HFFc6 (cell line): ENCODE data around the gene EXOC4. TPM values are rescaled to one million over a fixed set of nuclear protein-coding genes. Genes with fewer than 3 reads are reported as not detected.

Source experiments
- DNase-seq: peaks from one replicate; pipeline ENCODE4 v3.0.0-alpha.2; 2018
- H3K27ac Mint-ChIP-seq: 2 replicates; pipeline ENCODE4 v1.8.0; 2020; ENCODE audit warnings: mild to moderate bottlenecking, mixed read lengths
- H3K27me3 Mint-ChIP-seq: 2 replicates; pipeline ENCODE4 v1.8.0; 2021; ENCODE audit warnings: mild to moderate bottlenecking, moderate library complexity, mixed read lengths; ENCODE audit not compliant: insufficient read depth
- H3K36me3 Mint-ChIP-seq: 2 replicates; pipeline ENCODE4 v1.8.0; 2021; ENCODE audit warnings: low read depth, mixed read lengths
- H3K4me1 Mint-ChIP-seq: 2 replicates; pipeline ENCODE4 v1.8.0; 2020; ENCODE audit warnings: low read depth, mixed read lengths
- H3K4me3 Mint-ChIP-seq: 2 replicates; pipeline ENCODE4 v1.8.0; 2020; ENCODE audit warnings: mild to moderate bottlenecking, moderate library complexity, mixed read lengths
- H3K9me3 Mint-ChIP-seq: 2 replicates; pipeline ENCODE4 v1.8.0; 2020; ENCODE audit warnings: mild to moderate bottlenecking, mixed read lengths
- total RNA-seq, 6 experiments: library from RNA; stranded (reverse); fragmentation: NEBNext Ultra II Directional; extraction: Animal tissue kit (Norgen Biotek cat#: 25700); gene quantifications; 2 replicates in 1 of 6; 3 replicates in 5 of 6; pipeline ENCODE4 v1.2.3, GENCODE V29; 2021
- TF ChIP-seq, protein P1 (sequence below): fragments of 200-600 bp; sonication (generic); IDR thresholded peaks from 2 replicates; pipeline ENCODE4 v1.5.0; 2021; ENCODE audit warnings: antibody characterized with exemption, mild to moderate bottlenecking

Gene EXOC4
- total RNA-seq, 6 experiments from 2014 or later = 57.6 to 67.6 (median 61.4) TPM

DNA sequence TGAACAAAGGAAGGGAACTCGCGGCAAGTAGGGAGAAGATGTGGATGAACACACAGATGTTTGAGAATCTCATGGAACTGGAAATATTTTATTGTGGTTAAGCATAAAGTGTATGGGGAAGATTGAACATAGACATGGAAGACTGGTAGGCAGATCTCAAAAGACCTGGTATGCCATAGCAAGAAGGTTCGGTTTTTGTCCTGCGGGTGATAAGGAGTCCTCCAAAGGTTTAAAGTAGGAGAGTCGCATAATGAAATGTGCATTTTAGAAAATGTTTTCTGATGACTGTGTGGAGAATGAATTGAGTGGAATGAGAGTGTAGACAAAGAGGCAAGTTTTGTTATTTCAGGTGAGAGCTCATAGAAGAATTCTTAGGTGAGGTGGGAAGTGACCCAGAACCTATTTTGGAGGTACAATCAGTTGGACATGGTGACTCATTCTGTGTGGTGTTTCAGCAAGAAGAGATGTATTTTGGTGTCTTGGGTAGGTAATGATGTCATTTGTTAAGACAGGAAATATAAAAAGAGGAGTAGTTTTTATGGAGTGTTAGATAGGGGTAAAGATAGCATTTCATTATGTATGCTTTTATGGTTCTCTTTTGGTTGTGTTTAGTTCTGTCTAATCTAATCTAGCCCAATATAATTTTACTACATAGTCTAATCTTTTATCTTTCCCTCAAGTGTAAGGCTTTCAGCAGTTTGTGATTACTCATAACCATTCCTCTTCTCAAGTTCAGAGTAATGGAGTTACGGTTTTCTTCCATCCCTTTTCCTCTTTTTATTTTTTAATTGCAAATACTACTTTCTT lies 239.2 kb downstream of the EXOC4 start:
- Mint-ChIP-seq H3K4me1 (peaks cover 24% of the 10 kb centered on the region), H3K9me3 (no peaks in the 10 kb centered on the region), H3K27me3 (no peaks in the 10 kb centered on the region; the same call in 1 of the 2 replicates), H3K4me3 (no peak overlapping the region; the same call in 1 of the 2 replicates), H3K36me3 (peaks cover 7% of the 10 kb centered on the region; the same call in 1 of the 2 replicates), H3K27ac (no peak overlapping the region)
- peak; percentile 58 for DNase-seq
- TF ChIP-seq, protein P1, sequence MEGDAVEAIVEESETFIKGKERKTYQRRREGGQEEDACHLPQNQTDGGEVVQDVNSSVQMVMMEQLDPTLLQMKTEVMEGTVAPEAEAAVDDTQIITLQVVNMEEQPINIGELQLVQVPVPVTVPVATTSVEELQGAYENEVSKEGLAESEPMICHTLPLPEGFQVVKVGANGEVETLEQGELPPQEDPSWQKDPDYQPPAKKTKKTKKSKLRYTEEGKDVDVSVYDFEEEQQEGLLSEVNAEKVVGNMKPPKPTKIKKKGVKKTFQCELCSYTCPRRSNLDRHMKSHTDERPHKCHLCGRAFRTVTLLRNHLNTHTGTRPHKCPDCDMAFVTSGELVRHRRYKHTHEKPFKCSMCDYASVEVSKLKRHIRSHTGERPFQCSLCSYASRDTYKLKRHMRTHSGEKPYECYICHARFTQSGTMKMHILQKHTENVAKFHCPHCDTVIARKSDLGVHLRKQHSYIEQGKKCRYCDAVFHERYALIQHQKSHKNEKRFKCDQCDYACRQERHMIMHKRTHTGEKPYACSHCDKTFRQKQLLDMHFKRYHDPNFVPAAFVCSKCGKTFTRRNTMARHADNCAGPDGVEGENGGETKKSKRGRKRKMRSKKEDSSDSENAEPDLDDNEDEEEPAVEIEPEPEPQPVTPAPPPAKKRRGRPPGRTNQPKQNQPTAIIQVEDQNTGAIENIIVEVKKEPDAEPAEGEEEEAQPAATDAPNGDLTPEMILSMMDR = no peak

DNA sequence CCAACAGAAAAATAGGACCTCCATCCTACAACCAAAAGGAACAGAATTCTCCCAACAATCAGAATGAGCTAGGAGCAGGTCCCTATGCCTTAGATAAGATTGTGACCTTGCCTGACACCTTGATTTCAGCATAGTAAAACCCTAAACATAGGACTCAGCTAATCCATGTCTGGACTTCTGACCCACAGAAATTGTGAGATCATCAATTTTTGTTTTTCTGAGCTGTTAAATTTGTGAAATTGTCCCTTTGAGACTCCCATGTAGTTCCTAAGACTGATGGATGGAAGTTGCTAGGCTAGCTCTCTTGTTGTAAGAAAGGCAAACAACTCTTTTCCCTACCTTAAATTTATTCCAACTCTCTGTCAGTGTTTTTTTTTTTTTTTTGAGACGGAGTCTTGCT lies 244.2 kb downstream of the EXOC4 start:
- TF ChIP-seq, protein P1 = no peak
- Mint-ChIP-seq H3K4me1 (peaks cover 22% of the 10 kb centered on the region), H3K4me3 (no peak overlapping the region), H3K36me3 (peaks cover 7% of the 10 kb centered on the region; the same call in 1 of the 2 replicates), H3K9me3 (no peaks in the 10 kb centered on the region), H3K27me3 (peaks cover 5% of the 10 kb centered on the region; the same call in 1 of the 2 replicates), H3K27ac (no peak overlapping the region)
- DNase-seq = no peak

DNA sequence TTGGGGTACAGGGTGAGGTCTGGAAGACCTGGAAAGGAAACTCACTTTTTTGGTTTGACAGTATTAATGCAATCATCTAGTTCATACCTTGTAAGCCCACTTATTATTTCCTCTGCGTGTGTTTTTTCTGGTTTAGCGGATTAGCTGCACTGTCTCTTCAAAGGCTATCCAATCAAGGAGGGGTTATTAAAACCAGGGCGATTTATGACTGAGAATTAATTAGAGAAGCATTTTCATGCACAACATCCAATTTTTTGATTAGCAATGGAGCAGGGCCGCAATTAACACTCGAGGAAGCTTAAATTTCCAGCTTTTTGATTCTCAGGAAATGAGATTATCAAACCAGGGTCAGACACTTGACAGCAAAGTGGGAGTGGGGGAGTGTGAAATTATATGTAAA lies 248.9 kb downstream of the EXOC4 start:
- Mint-ChIP-seq H3K4me1 (peaks cover 24% of the 10 kb centered on the region), H3K9me3 (no peaks in the 10 kb centered on the region), H3K4me3 (no peak overlapping the region), H3K27me3 (peaks cover 5% of the 10 kb centered on the region; the same call in 1 of the 2 replicates), H3K36me3 (no peaks in the 10 kb centered on the region), H3K27ac (no peak overlapping the region)
- TF ChIP-seq, protein P1 = no peak
- DNase-seq = no peak

DNA sequence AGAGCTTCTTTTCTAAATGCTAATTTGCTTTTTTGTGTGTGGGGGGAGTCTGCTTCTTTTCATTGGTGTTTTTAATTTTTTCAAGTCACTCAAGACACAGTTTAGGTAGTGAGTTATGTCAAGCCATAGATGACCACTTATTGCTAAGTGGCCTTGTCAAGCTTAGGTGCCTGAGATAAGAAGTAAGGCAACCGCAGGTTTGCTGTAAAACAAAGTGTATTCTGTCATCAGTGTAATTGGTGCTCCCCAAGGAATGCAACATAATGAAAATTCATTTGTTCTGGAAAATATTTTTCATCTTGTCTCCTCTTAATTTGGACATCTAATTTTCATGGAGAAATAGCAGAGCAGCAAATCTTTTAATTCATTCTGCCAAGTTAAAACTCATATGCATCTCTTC lies 249.6 kb downstream of the EXOC4 start:
- DNase-seq = no peak

DNA sequence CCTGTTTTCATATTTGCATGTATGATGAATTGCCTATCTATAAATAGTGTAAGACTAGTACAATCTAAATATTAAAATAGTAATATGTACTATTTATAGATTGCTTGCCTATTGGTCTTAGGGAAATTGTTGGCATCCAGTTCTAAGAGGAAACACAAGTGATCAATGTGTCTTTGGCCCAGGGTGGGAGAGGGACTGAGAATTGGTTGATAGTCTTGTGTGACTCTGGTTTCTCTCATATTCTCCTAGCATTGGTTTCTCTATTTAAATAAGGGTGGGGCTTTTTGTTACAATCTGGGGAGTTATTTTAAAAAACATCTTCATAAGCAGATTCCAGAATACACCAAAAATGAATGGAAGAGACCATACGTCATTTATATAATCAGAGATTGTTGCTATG lies 250.1 kb downstream of the EXOC4 start:
- no peak overlapping the region for H3K27ac Mint-ChIP-seq
- no peaks in the 10 kb centered on the region for H3K9me3 Mint-ChIP-seq
- peaks cover 5% of the 10 kb centered on the region; the same call in 1 of the 2 replicates for H3K27me3 Mint-ChIP-seq
- H3K4me1 Mint-ChIP-seq = peaks cover 24% of the 10 kb centered on the region
- TF ChIP-seq, protein P1 = no peak
- H3K36me3 Mint-ChIP-seq = no peaks in the 10 kb centered on the region
- no peak for DNase-seq
- H3K4me3 Mint-ChIP-seq = no peak overlapping the region

More for the DNA sequence above, 249.6 kb downstream of the EXOC4 start:
- H3K4me1 Mint-ChIP-seq = peaks cover 24% of the 10 kb centered on the region
- no peak overlapping the region for H3K4me3 Mint-ChIP-seq
- H3K27ac Mint-ChIP-seq = no peak overlapping the region
- TF ChIP-seq, protein P1 = no peak
- peaks cover 5% of the 10 kb centered on the region; the same call in 1 of the 2 replicates for H3K27me3 Mint-ChIP-seq
- no peaks in the 10 kb centered on the region for H3K9me3 Mint-ChIP-seq
- H3K36me3 Mint-ChIP-seq = no peaks in the 10 kb centered on the region
